HG03520 (cell line): Measurements from ENCODE around the gene CORT.
A peak's percentile ranks its signal among the peaks of the same experiment; 100 is the strongest.
"Not testable (repeated sequence)": the region's sequence is repeated elsewhere in the genome, so short reads cannot be mapped to it uniquely, and the experiment has no call there.

Experiments used
- ATAC-seq: cut with Tn5 transposase; IDR thresholded peaks from one replicate; pipeline ENCODE4 v1.9.1; 2021; ENCODE audit warnings: mild to moderate bottlenecking, moderate library complexity; ENCODE audit not compliant: unreplicated experiment

CORT gene

GRCh38 chr1:10437052-10437451 is 12.8 kb upstream of the CORT start:
- ATAC-seq = no peak

GRCh38 chr1:10438677-10439163 is 11.1 kb upstream of the CORT start:
- no peak for ATAC-seq

DNA sequence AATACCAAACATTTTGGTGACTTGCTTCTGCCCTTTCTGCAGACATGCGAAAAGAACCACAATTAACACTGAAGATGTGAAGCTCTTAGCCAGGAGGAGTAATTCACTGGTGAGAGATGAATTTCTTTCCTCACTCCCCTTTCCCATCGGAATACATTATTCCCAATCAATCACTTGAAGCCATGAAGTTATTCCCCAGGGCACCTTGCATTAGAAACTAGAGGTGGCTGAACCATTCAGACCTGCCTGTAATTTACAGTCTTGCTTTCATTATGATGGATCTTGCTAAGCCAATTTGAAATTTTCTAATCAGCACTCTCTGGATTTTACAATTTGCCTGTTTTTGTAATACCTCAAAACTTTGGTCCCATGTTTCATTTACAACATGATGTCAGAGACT is 9.5 kb upstream of the CORT start:
- no peak for ATAC-seq

DNA sequence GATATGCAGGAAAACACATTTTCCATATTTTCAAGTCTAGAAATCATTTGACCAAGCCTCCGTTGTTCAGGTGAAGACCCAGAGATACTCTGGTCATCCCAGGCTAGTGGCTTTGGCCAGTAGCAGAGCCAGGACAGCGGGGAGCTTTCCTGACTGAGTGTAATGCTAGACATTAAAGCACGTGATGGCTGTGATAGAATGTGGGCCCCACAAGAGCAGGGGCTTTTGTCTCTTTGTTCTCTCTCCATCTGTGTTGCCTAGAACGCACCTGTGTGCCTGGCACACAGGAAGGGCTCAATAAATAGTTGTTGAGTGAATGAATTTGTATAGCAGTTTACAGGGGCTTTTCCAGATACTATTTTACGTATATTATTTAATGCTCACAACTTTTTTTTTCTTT is 9.0 kb upstream of the CORT start:
- no peak for ATAC-seq

DNA sequence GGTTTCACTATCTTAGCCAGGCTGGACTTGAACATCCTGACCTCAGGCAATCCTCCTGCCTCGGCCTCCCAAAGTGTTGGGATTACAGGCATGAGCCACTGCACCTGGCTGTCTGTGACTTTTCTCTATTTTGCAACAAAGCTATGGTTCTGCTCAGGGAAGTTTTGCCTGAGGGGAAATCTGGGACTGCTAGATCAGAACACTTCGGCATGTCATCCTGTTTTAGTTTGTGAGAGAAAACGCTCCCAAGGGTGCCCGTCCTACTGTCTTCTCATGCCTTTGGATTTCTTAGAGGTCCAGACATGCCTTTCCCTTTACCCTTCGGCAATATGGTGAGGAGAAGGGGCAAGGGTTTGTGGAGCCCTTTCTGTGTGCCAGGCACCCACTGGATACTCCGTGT is 5.6 kb upstream of the CORT start:
- ATAC-seq = no peak

- no peak for ATAC-seq
Measured at GRCh38 chr1:10444795-10445397, 4.9 kb upstream of the CORT start.

GRCh38 chr1:10446790-10447422 is 2.9 kb upstream of the CORT start:
- ATAC-seq = no peak

DNA sequence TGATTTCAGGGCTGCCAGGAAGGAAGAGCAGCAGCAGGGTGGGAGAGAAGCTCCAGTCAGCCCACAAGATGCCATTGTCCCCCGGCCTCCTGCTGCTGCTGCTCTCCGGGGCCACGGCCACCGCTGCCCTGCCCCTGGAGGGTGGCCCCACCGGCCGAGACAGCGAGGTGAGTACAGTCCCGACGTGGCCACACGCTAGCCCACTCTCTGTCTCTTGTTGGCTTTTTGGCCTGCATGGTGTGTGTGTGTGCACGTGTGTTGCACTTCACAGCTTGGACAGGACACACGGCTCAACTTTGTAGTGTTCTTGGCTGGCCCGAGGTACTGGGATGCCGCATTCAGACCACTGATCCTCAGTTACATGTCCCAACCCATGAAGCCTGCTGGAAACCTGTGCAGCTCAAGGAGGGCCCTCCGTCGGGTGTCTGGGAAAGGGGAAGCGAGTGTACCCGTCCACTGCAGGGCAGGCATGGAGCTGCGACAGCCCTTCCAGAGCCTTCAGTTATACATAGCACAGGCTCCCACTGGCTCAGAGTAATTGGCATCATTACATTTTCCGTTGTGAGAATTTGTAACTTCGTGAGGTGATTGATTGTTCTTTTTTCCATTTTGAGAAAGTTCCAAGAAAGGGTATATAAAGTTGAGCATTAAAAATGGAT is 454 bp downstream of the CORT start:
- no peak for ATAC-seq

GRCh38 chr1:10450836-10451235 is 1.0 kb downstream of the CORT start:
- no peak for ATAC-seq

GRCh38 chr1:10451287-10451686 is 1.5 kb downstream of the CORT start:
- no peak for ATAC-seq

DNA sequence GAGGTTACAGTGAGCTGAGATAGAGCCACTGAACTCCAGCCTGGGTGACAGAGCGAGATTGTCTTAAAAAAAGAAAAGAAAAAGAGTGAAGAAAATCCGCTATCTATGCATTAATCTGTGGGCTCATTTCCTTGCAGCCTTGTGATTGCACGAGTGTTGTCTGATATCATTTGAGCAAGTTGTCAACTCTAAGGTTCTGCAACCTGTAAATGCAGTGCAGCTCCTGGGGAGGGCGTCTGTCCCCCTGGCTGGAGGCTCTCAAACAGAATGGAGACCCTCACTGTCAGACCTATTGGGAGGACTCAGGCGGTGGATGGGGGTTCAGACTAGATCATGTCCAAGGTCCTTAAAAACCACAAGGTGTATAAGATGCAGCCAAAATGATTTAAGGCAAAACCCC is 6.2 kb downstream of the CORT start:
- ATAC-seq = no peak

DNA sequence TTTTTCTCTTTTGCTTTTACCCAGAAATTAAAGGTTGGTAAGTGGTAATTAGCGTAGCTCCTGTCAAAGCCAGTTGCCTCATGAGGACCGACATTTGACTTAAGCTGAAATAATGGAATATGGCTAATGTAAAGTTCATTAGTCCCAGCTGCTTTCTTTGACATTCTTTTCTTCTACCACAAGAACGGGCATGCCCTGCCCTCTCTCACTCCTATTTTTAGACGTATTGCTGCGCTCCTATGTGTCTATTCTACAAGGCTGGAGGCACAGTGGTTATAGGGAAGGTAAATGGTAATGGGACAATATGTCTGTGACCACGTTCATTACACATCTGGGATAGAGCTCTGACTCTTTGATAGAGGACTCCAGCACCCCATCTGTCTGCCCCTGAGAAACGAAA is 6.8 kb downstream of the CORT start:
- no peak for ATAC-seq

GRCh38 chr1:10457462-10457861 is 7.6 kb downstream of the CORT start:
- ATAC-seq = not testable (repeated sequence)

DNA sequence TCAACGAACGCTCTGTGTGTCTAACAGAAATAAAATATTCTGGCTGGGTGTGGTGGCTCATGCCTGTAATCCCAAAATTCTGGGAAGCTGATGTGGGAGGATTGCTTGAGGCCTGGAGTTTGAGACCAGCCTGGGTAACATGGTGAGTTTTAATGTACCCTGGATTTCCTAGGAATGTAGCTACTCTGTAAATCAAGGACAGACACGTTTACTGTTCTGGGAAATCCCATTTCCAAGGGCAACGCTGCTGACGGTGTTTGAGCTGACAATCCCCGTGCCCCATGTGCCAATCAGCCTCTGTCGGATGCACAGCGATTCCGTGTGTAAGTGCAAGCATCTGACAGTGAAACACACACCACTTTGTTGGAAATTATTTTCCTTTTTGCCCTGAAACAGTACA is 8.0 kb downstream of the CORT start:
- no peak for ATAC-seq

DNA sequence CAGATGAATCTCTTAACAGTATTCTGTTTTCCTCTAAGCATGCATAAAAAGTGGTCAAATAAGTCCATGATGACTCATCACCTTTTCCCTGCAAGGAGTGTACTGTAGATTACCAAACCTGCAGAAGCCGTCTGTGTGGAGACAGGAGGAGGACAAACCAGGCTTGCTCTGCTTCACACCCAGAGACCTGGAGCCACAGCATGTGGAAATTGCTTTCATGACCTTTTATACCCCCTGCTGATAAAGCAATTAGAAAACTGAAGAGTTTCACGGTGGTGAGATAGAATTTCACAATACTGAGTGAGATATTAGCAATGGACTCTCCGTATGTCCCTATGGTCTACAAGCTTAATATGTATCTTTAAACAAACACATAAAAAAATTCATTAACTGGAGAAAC is 9.4 kb downstream of the CORT start:
- no peak for ATAC-seq

GRCh38 chr1:10467078-10467477 is 17.2 kb downstream of the CORT start:
- no peak for ATAC-seq

GRCh38 chr1:10470043-10470442 is 20.2 kb downstream of the CORT start:
- ATAC-seq = no peak

DNA sequence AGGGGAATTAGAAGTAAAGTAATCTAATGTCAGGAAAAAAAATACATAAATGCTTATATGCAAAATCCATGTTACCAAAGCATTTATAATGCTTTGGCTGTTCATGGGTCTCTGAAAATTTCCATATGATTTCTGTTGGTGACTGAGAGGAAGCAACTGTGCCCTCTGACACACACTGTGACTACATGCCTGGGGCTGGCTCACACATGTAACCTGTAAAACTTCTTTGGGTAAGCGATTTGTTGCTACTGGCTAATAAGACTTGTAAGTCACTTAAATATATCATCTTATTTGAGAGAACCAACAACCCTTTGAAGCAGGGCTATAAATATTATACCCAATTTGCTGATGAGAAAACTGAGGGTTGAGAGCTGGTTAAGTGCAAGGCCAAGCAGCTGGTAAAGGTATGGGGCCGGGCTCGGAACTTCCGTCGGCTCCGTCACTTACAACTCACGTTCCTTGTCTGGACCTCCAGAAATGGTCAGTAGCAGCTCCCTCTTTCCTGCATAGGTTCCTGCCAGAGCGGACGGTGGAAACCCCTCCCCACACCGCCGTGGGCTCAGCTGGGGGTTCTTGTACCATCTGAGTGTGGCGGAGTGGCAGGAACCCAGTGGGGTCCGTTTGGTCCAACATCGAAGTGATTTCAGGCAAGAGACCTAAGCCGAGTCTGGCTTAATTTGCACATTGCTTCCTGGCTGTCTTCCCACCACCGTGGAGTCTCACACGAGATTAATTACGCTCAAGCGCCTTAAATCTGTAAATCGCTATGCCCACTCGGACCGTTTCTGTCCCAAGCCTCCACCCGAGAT is 21.8 kb downstream of the CORT start:
- no peak for ATAC-seq

- peak; percentile 77 for ATAC-seq
Measured at GRCh38 chr1:10472220-10473144, 22.7 kb downstream of the CORT start, which contains the start of gene DFFA. TSS of gene DFFA (minus strand) at chr1:10472529. CDS start at chr1:10472458, 71 bp downstream.

DNA sequence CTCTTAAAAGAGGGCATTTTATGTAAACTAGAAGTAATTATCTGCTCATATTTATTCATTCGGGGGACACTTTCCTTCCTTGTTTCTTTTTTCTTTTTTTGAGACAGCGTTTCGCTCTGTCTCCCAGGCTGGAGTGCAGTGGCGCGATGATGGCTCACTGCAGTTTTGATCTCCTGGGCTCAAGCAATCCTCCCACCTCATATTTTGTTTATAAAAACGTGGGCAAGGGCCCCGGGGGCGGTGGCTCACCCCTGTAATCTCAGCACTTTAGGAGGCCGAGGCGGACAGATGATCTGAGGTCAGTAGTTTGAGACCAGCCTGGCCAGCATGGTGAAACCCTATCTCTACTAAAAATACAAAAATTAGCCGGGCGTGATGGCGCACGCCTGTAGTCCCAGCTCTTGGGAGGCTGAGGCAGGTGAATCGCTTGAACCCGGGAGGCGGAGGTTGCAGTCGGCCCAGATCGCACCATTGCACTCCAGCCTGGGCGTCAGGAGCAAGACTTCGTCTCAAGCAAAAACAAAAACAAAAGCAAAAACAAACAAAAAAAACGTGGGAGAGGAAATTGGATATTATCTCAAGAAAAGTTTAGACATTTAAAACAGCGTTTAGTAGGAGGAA is 23.4 kb downstream of the CORT start:
- no peak for ATAC-seq
